Fibroblast of skin of scalp (primary cell): Measurements from ENCODE around the gene MACROD2.
A peak's percentile ranks its signal among the peaks of the same experiment; 100 is the strongest.

Source experiments
- DNase-seq: peaks from one replicate; pipeline ENCODE4 v3.0.0-alpha.2; 2013

The MACROD2 gene

DNA sequence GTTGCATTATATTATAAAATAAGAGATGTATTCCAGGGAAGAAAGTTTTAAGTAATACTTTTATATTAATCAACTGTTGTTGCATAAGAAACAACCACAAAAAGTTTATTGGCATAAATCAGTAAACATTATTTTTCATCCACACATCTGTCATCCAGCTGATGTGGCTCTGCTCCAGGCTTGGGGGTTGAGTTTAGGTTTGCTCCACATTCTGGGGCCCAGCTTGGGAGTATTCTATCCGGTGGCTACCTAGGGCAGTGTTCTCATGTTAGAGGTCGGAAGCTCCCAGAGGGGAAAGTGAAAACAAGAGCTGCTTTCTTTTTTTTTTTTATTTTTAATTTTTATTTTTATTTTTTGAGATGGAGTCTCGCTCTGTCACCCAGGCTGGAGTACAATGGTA, 1070.5 kb downstream of the MACROD2 start:
- DNase-seq, result no peak

DNA sequence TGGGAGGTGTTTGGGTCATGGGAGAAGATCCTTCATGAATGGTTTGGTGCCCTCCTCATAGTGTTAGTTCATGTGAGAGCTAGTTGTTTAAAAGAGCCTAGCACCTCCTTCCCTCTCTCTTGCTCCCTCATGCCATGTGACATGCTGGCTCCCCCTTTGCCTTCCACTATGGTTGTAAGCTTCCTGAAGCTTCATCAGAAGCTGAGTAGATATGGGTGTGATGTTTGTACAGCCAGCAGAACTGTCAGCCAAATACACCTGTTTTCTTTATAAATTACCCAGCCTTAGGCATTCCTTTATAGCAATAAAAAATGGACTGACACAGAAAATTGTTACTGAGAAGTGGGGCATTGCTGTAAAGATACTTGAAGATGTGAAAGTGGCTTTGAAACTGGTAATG, 1073.2 kb downstream of the MACROD2 start:
- DNase-seq, result no peak

GRCh38 chr20:15069355-15069754, 1074.0 kb downstream of the MACROD2 start:
- no peak for DNase-seq

- no peak for DNase-seq
Observed at GRCh38 chr20:15071085-15071808, 1075.9 kb downstream of the MACROD2 start.

DNA sequence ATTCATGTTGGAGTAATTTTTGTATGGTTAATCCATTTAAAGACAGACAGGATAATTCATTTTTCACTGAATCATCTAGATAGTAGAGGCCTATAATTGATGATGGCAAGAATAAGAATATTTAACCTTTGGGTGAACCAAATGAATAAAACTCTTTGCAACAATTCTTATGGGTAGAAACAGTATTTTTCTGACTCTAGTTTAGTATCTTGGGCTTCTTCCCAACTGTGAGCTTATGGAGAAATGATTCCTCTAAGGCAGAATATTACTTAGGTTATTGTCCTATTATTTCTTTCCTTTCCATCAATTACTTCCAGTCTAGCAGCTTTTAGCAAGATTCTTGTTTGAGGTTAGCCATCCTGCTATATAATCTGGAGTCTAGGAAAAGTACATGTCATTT, 1077.0 kb downstream of the MACROD2 start:
- DNase-seq, result no peak

GRCh38 chr20:15075586-15075985, 1080.3 kb downstream of the MACROD2 start:
- DNase-seq, result no peak

DNA sequence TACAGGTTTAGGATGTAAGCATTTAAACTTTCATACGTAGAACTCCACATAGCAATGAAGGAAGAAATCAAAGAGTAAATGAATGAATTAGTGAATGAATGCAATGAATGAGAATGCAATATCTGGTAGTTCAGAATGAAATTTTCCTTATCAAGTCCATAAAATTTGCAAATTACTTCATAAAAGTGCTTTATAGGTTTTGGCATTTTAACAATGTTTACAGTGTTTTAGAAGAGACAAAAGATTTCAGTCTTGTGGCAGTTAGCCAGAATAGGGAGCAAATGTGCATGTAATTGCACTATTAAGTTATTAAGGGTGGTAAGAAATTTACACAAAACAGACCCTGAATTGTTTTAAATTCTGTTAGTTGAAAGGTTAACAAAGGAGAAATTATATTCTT, 1081.5 kb downstream of the MACROD2 start:
- no peak for DNase-seq

GRCh38 chr20:15077733-15078250, 1082.5 kb downstream of the MACROD2 start:
- DNase-seq, result no peak

DNA sequence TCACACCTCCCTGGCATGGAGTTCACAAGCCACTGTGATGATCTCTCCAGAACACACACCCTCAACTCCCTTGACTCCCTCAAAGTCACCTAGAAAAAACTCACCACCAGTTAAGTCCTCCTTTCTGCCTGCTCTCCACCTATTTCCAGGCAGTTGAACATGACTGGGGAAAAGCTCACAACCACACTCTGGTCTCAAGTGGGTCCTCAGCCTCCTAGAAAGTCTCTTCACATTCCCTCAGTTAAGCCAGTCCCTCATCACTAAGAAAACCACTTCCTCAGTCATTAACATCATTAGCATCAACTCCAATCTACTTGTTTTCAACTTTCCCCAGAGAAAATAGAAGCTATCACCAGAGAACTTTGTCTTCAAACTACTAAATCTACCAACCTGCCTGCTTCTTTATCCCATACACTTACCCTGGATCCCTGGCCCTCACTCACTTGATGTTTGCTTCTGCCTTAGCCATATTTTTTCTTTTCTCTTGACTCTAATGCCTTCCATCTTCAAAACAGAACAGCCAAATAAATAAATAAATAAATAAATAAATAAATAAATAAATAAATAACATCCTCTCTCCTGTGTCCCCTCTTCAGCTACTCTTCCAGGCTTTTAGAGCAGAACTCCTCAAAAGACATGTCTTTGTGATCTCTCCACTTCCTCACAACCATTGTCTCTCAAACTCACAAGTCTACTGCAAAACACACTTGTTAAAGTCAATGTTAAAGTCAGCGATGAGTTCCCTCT, 1084.5 kb downstream of the MACROD2 start:
- no peak for DNase-seq

DNA sequence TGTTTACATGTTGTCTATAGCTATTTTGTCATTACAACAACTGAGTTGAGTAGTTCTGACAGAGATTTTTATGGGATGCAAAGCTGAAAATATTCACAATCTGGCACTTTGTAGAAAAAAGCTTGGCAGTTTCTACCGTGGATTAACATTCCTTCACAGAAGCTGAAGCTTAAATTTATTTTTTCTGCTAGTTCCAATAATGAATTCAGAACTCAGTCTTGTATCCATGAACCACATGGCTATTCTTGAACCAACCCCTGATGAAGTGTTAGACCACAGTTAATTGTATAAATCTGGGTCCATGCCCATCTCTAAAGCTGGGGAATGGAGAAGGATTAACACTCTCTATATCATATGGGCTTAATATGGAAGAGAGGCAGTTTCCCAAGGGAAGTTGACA, 1085.9 kb downstream of the MACROD2 start:
- DNase-seq, result no peak

DNA sequence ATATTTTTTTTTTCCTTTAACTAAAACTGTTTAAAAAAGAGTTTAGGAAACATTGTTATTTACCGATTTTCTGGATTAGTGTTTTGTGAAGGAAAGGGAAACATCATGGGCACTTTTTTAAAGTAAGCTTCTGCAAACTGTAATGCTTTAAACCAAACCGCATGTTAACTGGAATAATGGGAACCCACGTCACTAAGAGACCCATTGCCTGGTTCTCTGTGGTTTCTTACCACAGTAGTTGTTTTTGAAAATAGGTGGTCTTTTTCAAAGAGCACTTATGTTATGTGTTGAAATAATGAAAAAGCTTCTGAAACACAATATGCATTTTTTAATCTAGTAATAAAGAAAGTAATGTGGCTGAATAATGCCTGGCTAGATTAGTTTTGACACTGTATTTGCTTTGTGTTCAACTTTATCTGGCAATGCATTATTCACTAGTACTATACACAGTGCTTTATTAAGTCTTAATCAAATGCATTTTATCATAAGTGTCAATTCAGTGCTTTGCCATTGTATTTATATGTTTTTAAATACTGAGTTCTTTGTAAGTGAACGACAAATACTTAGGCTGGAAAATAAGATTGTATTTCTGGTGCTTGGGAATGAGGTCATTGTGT, 1096.2 kb downstream of the MACROD2 start:
- no peak for DNase-seq

- DNase-seq, result no peak
Observed at GRCh38 chr20:15098351-15098750, 1103.0 kb downstream of the MACROD2 start.

DNA sequence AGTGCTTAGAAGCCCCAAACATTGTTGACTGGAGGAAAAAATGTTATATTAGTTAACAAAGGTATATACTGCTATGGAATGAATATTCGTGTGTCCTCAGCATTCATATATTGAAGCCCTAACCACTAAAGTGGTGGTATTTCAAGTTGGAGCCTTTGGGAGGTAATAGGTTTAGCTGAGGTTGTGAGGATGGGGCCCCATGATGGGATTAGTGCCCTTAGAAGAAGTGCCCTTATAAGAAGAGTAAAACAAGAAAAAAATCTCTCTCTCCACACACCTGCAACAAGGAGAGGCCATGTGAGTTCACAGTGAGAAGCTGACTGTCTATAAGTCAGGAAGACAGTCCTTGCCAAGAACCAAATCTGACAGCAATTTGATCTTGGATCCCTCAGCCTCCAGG, 1103.8 kb downstream of the MACROD2 start:
- no peak for DNase-seq

GRCh38 chr20:15100506-15101160, 1105.3 kb downstream of the MACROD2 start:
- peak; percentile 37 for DNase-seq

- no peak for DNase-seq
Observed at GRCh38 chr20:15107931-15108330, 1112.6 kb downstream of the MACROD2 start.

DNA sequence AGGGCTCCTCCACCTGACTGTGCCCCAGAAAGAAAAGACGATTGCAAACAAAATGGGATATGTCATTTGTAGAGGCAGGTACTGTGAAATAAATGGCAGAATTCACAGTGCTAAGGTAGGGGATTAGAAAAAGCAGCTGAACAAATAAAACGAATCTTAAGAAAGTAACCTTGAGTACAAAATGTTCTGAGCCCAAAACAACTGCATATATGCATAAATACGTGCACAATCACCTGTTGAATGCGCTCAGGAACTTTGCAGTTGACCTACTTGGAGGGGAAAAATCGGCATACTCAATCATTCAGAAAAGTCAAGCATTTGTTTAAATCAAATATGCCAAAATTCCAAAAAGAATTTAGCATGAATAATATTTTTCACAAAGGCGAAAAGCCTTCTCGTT, 1114.2 kb downstream of the MACROD2 start:
- DNase-seq, result no peak

DNA sequence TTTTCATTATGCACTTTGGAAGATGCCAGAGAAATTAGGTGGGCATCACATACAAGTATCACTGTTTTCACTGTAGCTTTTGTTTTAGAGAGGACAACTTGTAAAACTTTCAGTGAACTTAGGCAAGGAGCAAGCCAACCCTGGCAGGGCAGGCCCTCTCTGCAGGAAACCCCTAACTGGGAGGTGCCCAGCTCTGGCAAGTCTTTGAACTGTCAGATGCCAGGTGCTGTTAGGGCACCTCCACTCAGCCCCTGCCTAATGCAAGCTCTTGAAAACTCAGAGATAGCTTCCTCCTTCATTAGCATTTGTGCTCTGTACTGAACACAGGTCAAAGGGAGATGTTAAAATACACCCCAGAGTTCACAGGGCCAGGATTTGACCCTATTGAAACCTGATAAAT, 1116.3 kb downstream of the MACROD2 start:
- no peak for DNase-seq

GRCh38 chr20:15113144-15113773, 1117.9 kb downstream of the MACROD2 start:
- no peak for DNase-seq

DNA sequence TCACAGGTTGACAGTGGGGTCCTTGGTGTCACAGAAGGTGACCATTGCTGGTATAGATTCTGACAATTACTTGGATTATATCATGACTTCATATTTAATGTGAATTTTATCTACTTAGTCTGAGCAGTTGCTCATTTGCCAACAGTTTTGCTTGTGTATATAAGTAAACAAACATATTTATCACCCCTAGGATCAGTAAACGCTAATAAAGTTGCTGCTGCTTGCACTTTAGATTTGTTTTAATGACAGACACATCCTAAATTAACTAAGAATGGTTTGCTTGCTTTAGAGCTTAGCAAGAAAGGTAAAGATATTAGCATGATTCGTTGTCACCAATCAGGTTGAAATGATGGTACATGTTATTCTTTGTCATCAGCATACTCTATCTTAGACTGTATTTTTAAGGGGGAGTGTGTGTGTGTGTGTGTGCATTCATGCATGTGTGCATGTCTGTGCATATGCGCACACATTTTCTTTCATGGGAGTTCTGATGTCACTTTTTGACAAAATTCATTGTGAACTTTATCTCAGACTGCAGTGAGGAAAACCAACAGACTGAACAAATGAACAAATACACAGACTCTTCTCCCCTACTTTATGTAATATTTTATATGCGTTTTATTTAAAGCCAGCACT, 1124.7 kb downstream of the MACROD2 start:
- no peak for DNase-seq

DNA sequence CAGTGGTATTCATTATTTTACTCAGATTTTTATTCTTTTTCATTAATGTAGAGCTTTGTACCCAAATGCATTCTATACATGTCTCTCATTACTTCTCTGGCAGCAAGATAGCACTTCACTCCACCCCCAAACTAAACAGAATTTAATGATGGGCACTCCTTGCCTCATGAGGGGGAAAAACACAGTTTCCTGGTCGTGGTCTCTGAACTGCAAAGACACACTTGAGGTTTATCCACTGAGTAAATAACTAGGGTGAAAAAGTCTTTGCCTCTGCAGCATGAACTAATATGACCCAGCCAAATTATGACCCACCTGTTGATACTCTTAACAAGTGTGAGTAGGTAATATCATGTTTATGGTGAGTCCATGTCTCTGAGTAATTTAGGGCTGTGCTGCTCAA, 1127.3 kb downstream of the MACROD2 start:
- no peak for DNase-seq

GRCh38 chr20:15131176-15131575, 1135.9 kb downstream of the MACROD2 start:
- no peak for DNase-seq

GRCh38 chr20:15138548-15139126, 1143.3 kb downstream of the MACROD2 start:
- DNase-seq, result no peak
